K562 (cell line): ENCODE data around the gene TRMT1. TPM values are rescaled to one million over a fixed set of nuclear protein-coding genes. Genes with fewer than 3 reads are reported as not detected.

ENCODE experiments used
- CREM ChIP-seq: IDR thresholded peaks from 2 replicates; pipeline ENCODE4 v1.6.1; 2014; ENCODE audit warnings: antibody characterized with exemption, low read depth
- EHMT2 ChIP-seq: fragments of 450-650 bp; IDR thresholded peaks from 2 replicates; pipeline ENCODE4 v1.6.1; 2018; ENCODE audit warnings: antibody characterized with exemption
- FUS ChIP-seq: fragments of 200-400 bp; formaldehyde crosslinking; optimal IDR thresholded peaks from 2 replicates; pipeline ENCODE3; 2017; ENCODE audit warnings: low read depth, low read length
- GTF2E2 ChIP-seq: fragments of 200-800 bp; sonication (Bioruptor generic); IDR thresholded peaks from 2 replicates; pipeline ENCODE4 v1.6.1; 2016; ENCODE audit warnings: missing genetic modification characterization, missing compliant biosample characterization
- MCM2 ChIP-seq: fragments of 450-650 bp; IDR thresholded peaks from 2 replicates; pipeline ENCODE4 v1.6.1; 2017; ENCODE audit warnings: low read depth, mild to moderate bottlenecking
- MCM3 ChIP-seq: fragments of 450-650 bp; IDR thresholded peaks from 2 replicates; pipeline ENCODE4 v1.6.1; 2016
- NELFE ChIP-seq: IDR thresholded peaks from 2 replicates; pipeline ENCODE4 v1.6.1; 2011; ENCODE audit warnings: mild to moderate bottlenecking; ENCODE audit not compliant: insufficient read depth, insufficient read length
- POLR2G ChIP-seq: fragments of 200-400 bp; formaldehyde crosslinking; IDR thresholded peaks from 2 replicates; pipeline ENCODE4 v1.6.1; 2017; ENCODE audit warnings: low read depth, mild to moderate bottlenecking, antibody characterized with exemption, low read length, moderate library complexity
- POLR3G ChIP-seq: IDR thresholded peaks from 2 replicates; pipeline ENCODE4 v1.6.1; 2011; ENCODE audit not compliant: insufficient read length, insufficient replicate concordance; ENCODE audit errors: extremely low read depth
- RBM14 ChIP-seq: fragments of 200-400 bp; formaldehyde crosslinking; IDR thresholded peaks from 2 replicates; pipeline ENCODE4 v1.6.1; 2018; ENCODE audit warnings: low read depth, mild to moderate bottlenecking, low read length, moderate library complexity, borderline replicate concordance; ENCODE audit not compliant: insufficient read depth
- RUNX1 ChIP-seq: sonication (generic); IDR thresholded peaks from 2 replicates; pipeline ENCODE4 v1.6.1; 2016; ENCODE audit warnings: antibody characterized with exemption, low read depth
- SAFB2 ChIP-seq: fragments of 200-400 bp; formaldehyde crosslinking; IDR thresholded peaks from 2 replicates; pipeline ENCODE4 v1.6.1; 2018; ENCODE audit warnings: borderline replicate concordance, low read length, low read depth, moderate library complexity; ENCODE audit not compliant: severe bottlenecking
- SMAD4 ChIP-seq: fragments of 250-450 bp; sonication (Bioruptor Pico); conservative IDR thresholded peaks from 2 replicates; pipeline ENCODE4 v1.8.0; 2021; ENCODE audit warnings: inconsistent platforms, mild to moderate bottlenecking, moderate library complexity
- SOX6 ChIP-seq: fragments of 450-650 bp; IDR thresholded peaks from 2 replicates; pipeline ENCODE4 v1.6.1; 2014; ENCODE audit warnings: mild to moderate bottlenecking
- TAF1 ChIP-seq: IDR thresholded peaks from 2 replicates; pipeline ENCODE4 v1.6.1; 2011; ENCODE audit warnings: mild to moderate bottlenecking, low read length, moderate library complexity; ENCODE audit not compliant: insufficient read depth, control insufficient read depth, severe bottlenecking; ENCODE audit errors: extremely low read depth
- TARDBP ChIP-seq: fragments of 450-650 bp; IDR thresholded peaks from 2 replicates; pipeline ENCODE4 v1.6.1; 2016
- THRAP3 ChIP-seq: fragments of 450-650 bp; IDR thresholded peaks from 2 replicates; pipeline ENCODE4 v1.6.1; 2016; ENCODE audit warnings: mild to moderate bottlenecking, inconsistent platforms, borderline replicate concordance
- ZFX ChIP-seq: sonication (generic); formaldehyde crosslinking; IDR thresholded peaks from 2 replicates; pipeline ENCODE4 v1.8.0; 2022; ENCODE audit warnings: mild to moderate bottlenecking, missing genetic modification reagents, moderate library complexity
- ZNF224 ChIP-seq: sonication (generic); formaldehyde crosslinking; IDR thresholded peaks from 2 replicates; pipeline ENCODE4 v1.8.0; 2022; ENCODE audit warnings: mild to moderate bottlenecking, missing genetic modification reagents
- ZNF24 ChIP-seq: fragments of 450-650 bp; IDR thresholded peaks from 2 replicates; pipeline ENCODE4 v1.6.1; 2016
- ZNF253 ChIP-seq: fragments of 250-450 bp; sonication (Bioruptor Pico); conservative IDR thresholded peaks from 2 replicates; pipeline ENCODE4 v1.6.1; 2021; ENCODE audit warnings: mild to moderate bottlenecking
- ZNF41 ChIP-seq: fragments of 250-450 bp; sonication (Bioruptor Pico); conservative IDR thresholded peaks from 2 replicates; pipeline ENCODE4 v1.4.0; 2020; ENCODE audit warnings: mild to moderate bottlenecking
- ZNF644 ChIP-seq: fragments of 200-800 bp; sonication (Bioruptor generic); IDR thresholded peaks from 2 replicates; pipeline ENCODE4 v1.6.1; 2016; ENCODE audit warnings: low read depth, missing genetic modification characterization, missing compliant biosample characterization
- ZNF778 ChIP-seq: fragments of 450-650 bp; formaldehyde crosslinking; IDR thresholded peaks from 2 replicates; pipeline ENCODE4 v1.4.0; 2020; ENCODE audit warnings: mild to moderate bottlenecking, moderate library complexity
- polyA plus RNA-seq, 8 experiments: library from polyadenylated mRNA; depleted of rRNA in 4 of 8; stranded (reverse) in 5 of 8; unstranded in 3 of 8; fragments of >200 nt; fragmentation: Nextera tagmentation in 2 of 8; fragmentation: Illumina TruSeq in 1 of 8; extraction: Ambion mirVana in 2 of 8; extraction: Trizol in 1 of 8; gene quantifications; 2 replicates each; pipeline versions ENCODE4 v1.2.1 to v1.2.3, GENCODE V29; 2011 to 2014; ENCODE audit warnings: inconsistent platforms in 1 of 8, missing spikeins in 1 of 8
- total RNA-seq, 7 experiments: library from RNA; depleted of rRNA in 6 of 7; stranded (reverse); fragments of >200 nt in 6 of 7; fragmentation: Illumina TruSeq in 2 of 7; extraction: Trizol in 2 of 7; gene quantifications; 2 replicates each; pipeline versions ENCODE4 v1.2.1 to v1.2.3, GENCODE V29; 2011 to 2021; ENCODE audit warnings: low replicate concordance in 1 of 7
- TF ChIP-seq, protein P1 (sequence below): sonication (generic); formaldehyde crosslinking; IDR thresholded peaks from 2 replicates; pipeline ENCODE4 v1.8.0; 2022; ENCODE audit warnings: mild to moderate bottlenecking, missing genetic modification reagents
- TF ChIP-seq, protein P2 (sequence below): fragments of 250-450 bp; sonication (Bioruptor Pico); IDR thresholded peaks from 2 replicates; pipeline ENCODE4 v1.8.0; 2022; ENCODE audit warnings: moderate library complexity, mild to moderate bottlenecking, inconsistent platforms
- TF ChIP-seq, protein P3 (sequence below): fragments of 450-650 bp; IDR thresholded peaks from 2 replicates; pipeline ENCODE4 v1.6.1; 2017; ENCODE audit warnings: mild to moderate bottlenecking, moderate library complexity

Gene TRMT1
- total and polyA plus RNA-seq, 9 of the 15 experiments (the other 6 are each of a cell fraction or from before 2014, with no cell fraction given), result 5.8 to 158 (median 54.3) TPM

DNA sequence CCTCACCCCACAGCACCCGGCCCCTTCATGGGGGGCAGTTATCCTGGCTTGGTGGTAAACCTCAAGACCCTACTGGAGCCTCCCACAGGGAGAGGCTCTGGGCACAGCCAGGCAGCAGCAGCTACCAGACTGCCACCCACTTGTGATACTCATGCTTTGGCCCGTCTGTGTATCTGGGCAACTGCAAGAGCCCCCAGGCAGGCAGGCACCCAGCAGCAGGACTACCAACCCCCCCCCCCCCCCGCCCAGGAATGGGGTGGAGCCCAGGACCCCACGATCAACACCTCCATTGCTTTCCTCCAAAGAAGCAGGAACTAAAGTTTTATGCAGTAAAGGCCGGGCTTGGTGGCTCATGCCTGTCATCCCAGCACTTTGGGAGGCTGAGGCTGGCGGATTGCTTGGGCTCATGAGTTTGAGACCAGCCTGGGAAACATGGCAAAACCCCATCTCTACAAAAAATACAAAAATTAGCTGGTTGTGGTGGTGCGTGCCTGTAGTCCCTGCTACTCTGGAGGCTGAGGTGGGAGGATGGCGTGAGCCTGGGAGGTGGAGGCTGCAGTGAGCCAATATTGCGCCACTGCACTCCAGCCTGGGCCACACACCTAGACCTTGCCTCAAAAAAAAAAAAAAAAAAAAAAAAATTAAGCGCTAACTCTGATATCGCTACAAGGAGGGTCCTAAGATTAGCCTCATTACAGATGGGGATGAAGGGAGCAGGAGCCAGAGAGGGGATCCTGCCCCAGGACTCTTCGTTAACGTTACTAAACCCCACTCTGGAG, 12.8 kb downstream of the TRMT1 start (continued):
- TF ChIP-seq, protein P1, sequence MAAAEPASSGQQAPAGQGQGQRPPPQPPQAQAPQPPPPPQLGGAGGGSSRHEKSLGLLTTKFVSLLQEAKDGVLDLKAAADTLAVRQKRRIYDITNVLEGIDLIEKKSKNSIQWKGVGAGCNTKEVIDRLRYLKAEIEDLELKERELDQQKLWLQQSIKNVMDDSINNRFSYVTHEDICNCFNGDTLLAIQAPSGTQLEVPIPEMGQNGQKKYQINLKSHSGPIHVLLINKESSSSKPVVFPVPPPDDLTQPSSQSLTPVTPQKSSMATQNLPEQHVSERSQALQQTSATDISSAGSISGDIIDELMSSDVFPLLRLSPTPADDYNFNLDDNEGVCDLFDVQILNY (CRISPR knock-in tag), result no peak
- TF ChIP-seq NELFE (no peak), POLR3G (no peak), ZNF253 (CRISPR knock-in tag) (no peak), ZFX (CRISPR knock-in tag) (no peak; the same call in 1 of the 2 replicates), POLR2G (no peak), SOX6 (no peak), SMAD4 (no peak), CREM (no peak), ZNF778 (no peak), ZNF644 (no peak), TAF1 (no peak), MCM2 (no peak), RBM14 (no peak), RUNX1 (no peak), ZNF24 (no peak), ZNF41 (no peak), THRAP3 (0 out of 2 replicates have a peak, but pooled peaks have one; percentile 62), ZNF224 (CRISPR knock-in tag) (no peak), EHMT2 (no peak), GTF2E2 (no peak), SAFB2 (no peak), TARDBP (no peak), FUS (no peak), MCM3 (no peak)
- TF ChIP-seq, protein P2, sequence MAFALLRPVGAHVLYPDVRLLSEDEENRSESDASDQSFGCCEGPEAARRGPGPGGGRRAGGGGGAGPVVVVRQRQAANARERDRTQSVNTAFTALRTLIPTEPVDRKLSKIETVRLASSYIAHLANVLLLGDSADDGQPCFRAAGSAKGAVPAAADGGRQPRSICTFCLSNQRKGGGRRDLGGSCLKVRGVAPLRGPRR (CRISPR knock-in tag), result no peak
- TF ChIP-seq, protein P3, sequence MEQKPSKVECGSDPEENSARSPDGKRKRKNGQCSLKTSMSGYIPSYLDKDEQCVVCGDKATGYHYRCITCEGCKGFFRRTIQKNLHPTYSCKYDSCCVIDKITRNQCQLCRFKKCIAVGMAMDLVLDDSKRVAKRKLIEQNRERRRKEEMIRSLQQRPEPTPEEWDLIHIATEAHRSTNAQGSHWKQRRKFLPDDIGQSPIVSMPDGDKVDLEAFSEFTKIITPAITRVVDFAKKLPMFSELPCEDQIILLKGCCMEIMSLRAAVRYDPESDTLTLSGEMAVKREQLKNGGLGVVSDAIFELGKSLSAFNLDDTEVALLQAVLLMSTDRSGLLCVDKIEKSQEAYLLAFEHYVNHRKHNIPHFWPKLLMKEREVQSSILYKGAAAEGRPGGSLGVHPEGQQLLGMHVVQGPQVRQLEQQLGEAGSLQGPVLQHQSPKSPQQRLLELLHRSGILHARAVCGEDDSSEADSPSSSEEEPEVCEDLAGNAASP, result no peak
